ENCODE results near the gene INPP5A.

- TF ChIP-seq CTCF (IDR thresholded peaks at IDR 0.05) (no peak), POLR2A (IDR thresholded peaks at IDR 0.05) (no peak)
Observed at GRCh38 chr10:132679640-132680039, 142.1 kb downstream of the INPP5A start.
